D721Med (cell line): ENCODE results near the gene MDFI.

Source experiments
- DNase-seq: peaks from one replicate; pipeline ENCODE4 v3.0.0; 2011; ENCODE audit warnings: low spot score; ENCODE audit not compliant: insufficient read length
- FAIRE-seq: peaks from 2 replicates; lab custom pipeline; 2011; peaks lifted over from hg19 to GRCh38; lab: Jason Lieb, UNC
- TF ChIP-seq, protein P1 (sequence below): IDR thresholded peaks from 2 replicates; pipeline ENCODE4 v1.5.1; 2012; ENCODE audit warnings: mild to moderate bottlenecking, control low read depth; ENCODE audit not compliant: insufficient read depth; ENCODE audit errors: missing control alignments

Gene MDFI

DNA sequence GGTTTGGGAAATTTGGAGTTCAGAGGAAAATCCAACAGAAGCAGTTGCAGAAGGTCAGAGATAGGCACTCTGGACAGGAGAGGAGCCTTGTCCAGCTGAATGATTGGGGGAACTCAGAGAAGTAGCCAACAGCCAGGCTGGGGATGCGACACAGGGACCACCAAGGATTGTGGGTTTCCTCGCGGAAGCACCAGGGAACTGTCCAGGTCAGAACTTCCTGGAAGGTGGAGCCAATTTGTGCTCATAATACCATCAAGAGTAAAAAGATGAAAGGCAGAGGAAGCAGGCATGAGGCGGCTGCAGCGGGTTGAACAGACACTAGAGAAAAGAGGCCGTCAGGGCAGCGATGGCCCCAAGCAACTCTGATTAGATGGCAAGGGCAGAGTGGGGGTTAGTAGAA, 33.7 kb downstream of the MDFI start:
- TF ChIP-seq, protein P1, sequence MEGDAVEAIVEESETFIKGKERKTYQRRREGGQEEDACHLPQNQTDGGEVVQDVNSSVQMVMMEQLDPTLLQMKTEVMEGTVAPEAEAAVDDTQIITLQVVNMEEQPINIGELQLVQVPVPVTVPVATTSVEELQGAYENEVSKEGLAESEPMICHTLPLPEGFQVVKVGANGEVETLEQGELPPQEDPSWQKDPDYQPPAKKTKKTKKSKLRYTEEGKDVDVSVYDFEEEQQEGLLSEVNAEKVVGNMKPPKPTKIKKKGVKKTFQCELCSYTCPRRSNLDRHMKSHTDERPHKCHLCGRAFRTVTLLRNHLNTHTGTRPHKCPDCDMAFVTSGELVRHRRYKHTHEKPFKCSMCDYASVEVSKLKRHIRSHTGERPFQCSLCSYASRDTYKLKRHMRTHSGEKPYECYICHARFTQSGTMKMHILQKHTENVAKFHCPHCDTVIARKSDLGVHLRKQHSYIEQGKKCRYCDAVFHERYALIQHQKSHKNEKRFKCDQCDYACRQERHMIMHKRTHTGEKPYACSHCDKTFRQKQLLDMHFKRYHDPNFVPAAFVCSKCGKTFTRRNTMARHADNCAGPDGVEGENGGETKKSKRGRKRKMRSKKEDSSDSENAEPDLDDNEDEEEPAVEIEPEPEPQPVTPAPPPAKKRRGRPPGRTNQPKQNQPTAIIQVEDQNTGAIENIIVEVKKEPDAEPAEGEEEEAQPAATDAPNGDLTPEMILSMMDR = no peak
- DNase-seq (no peak), FAIRE-seq (no peak)

DNA sequence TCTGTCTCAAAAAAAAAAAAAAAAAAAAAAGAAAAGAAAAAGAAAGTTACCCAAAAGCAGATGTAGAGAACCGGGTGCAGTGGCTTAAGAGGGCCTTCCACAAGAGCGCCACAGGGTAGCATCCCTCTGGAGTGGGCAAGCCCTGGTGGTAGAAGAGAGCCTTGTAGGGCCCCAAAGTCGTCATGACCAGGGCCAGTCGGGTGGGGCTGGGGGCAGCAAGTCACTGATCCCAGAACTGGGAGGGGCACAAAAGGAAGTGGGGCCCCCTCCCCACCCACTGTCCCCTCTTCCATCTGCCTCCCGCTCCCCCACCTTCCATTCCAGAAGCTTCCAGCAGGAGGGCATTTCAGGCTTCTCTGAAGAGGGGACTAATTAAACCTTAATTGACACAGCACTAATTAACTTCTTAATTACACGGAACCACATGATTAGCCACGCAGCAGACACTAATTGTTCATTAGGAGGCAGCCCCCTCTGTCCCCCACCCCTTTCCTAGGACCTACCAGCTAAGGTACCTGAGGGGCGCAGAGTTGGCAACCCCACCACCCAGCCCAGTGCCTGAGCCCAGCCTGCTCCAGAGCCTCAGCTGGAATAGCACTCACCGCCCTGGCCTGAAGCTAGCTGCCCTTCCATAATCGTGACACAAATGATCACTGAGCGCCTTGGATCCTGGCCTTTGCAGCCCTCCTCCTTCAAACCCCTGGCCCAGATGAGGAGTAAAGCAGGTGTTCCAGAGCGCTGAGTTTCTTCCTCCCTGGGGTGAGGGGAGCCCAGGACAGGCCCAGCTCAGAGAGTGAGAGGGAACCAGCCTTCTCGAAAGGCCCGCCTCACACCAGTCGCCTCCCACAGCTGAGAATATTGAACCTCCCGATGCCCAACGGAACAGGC, 34.8 kb downstream of the MDFI start:
- FAIRE-seq = no peak
- no peak for DNase-seq
- TF ChIP-seq, protein P1 = no peak

DNA sequence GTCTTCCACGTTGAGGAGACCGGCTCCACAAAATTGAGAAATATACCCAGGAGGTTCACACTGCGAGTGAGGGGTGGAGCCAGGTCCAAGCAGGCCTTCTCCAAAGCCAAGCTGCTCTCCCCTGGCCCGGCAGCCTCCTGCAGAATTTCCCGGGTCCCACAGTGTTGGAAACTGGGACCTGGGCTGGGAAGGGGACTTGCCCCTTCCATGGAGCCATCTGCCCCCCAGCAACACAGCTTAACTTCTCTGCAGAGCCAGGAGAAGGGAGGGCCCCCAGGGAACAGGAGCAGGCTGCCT, 35.4 kb downstream of the MDFI start:
- TF ChIP-seq, protein P1 = no peak
- DNase-seq (no peak), FAIRE-seq (no peak)

DNA sequence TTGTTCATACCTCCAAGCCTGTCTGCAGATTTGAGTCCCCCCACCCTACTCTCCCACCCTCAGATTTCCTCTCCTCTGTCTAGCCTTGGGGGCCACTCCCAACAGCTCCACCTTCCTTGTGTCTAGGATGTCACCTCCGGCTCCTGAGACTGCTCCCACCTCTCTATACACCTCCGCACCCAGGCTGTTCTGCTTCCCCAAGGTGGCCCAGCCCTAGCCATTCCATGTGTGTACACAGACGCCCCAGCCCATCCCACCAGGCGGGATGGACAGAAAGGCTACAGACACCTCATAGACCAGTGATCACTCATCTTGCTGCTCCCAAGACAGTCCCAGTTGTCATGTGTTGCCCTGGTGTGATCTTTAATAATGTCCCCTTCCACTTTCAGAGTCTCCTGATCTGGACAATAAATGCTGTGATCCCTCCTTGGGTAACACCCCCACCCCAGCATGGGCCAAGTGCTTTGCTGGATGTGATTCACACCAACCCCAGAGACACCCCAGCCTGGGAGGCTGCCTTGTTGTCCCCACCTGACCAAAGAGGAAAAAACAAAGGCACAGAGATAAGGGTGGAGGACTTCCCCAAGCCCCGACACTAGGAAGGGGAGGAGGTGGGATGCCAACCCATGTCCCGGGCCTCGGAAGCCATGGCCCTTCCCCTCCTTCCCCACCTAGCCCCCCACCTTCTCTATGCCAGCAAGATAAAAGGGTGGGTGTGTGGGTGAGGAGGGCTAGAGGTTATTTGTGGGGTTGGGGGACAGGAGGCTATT, 36.1 kb downstream of the MDFI start:
- FAIRE-seq (no peak), DNase-seq (no peak)
- TF ChIP-seq, protein P1 = no peak

DNA sequence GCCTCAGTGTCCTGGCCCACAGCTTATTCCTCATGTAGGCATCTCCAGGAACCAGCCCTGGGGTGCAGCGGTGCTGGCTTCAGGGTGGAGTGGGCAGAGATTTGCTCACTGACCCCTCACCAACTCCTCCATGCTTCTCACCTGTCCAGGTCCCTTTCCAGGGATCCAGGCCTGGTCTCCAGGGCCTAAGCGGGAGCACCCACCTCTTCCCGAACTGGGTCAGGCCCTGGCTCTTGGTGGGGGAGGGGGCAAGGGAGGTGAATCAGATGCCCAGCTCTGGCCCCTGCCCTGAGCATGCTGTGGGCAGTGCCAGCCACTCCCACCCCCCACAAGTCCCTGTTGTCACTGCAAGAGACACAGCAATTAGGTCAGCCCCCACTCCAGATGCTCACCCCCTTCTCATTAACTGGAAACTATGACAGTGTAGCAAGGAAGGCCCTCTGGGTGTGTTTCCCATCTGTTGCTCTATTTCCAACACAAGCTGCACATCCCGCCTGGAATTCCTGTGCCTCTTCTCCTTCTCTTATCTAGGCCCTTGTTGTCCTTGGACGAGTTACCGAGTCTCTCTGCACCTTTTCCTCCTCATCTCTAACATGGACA, 37.0 kb downstream of the MDFI start:
- FAIRE-seq = no peak
- TF ChIP-seq, protein P1 = no peak
- no peak for DNase-seq

DNA sequence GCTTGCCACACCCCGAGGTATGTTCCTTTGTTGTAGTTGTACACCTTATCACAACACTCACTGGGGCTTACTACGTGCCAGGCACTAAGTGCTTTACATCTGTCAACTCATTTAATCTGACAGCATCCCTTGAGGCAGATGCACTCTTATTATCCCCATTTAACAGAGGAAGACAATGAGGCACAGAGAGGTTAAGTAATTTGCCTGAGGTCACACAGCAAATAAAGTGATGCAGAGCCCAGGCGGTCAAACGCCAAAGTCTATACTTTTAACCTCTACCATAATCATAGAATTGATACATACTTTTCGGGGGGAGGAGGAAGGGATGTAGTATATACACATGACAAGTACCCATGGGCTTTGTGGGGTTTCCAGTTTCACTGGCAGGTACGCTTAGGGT, 37.7 kb downstream of the MDFI start:
- no peak for DNase-seq
- TF ChIP-seq, protein P1 = no peak
- FAIRE-seq = no peak
